B cell (primary cell): ENCODE measurements around the gene CPEB2. TPM values are rescaled to one million over a fixed set of nuclear protein-coding genes. Genes with fewer than 3 reads are reported as not detected.

Experiments
- ATAC-seq: fragments of 200-7000 bp; cut with Tn5 transposase; one replicate; pipeline ENCODE4 v1.10.0; 2021; ENCODE audit warnings: low read depth, mild to moderate bottlenecking, moderate number of reproducible peaks, moderate library complexity
- CTCF ChIA-PET: fragments of 350-600 bp; sonication (Branson Sonifier 250); formaldehyde crosslinking; loops from one replicate; lab custom pipeline; 2021; ENCODE audit warnings: antibody characterized with exemption, inconsistent platforms; lab: Charles Lee
- POLR2A ChIA-PET: fragments of 350-600 bp; sonication (Branson Sonifier 250); formaldehyde crosslinking; loops from one replicate; lab custom pipeline; 2021; ENCODE audit warnings: antibody characterized with exemption; lab: Charles Lee
- DNase-seq: peaks from one replicate; pipeline ENCODE4 v3.0.0; 2013
- H2AFZ ChIP-seq: 2 replicates; pipeline ENCODE4 v1.6.1; 2012; ENCODE audit warnings: mild to moderate bottlenecking, low read depth, low read length; ENCODE audit not compliant: insufficient read depth, poor library complexity, severe bottlenecking
- H3K27ac ChIP-seq, 2 donors: 1 replicate in 1 of 2; 2 replicates in 1 of 2; pipeline ENCODE4 v1.5.1; 2012 to 2013; ENCODE audit warnings: low read length in 2 of 2, mild to moderate bottlenecking in 2 of 2, moderate library complexity in 1 of 2
- H3K27me3 ChIP-seq, 4 experiments: fragments of 200-600 bp in 1 of 4; sonication (generic) in 1 of 4; replicated peaks in 1 of 4; 1 replicate in 2 of 4; 2 replicates in 2 of 4; pipeline versions ENCODE4 v1.6.1 to v1.7.0; 2013 to 2016; ENCODE audit warnings: low read length in 3 of 4, mild to moderate bottlenecking in 2 of 4, mixed read lengths in 1 of 4, moderate library complexity in 1 of 4; ENCODE audit not compliant: insufficient read depth in 4 of 4, control insufficient read depth in 3 of 4; ENCODE audit errors: control extremely low read depth in 1 of 4
- H3K36me3 ChIP-seq, 2 experiments: replicated peaks in 1 of 2; 1 replicate in 1 of 2; 2 replicates in 1 of 2; pipeline versions ENCODE4 v1.6.1 to v1.7.1; 2013; ENCODE audit warnings: low read length in 1 of 2; ENCODE audit not compliant: insufficient read depth in 2 of 2, control insufficient read depth in 1 of 2; ENCODE audit errors: control extremely low read depth in 1 of 2, extremely low read depth in 1 of 2
- H3K4me1 ChIP-seq, 2 donors: fragments of 200-600 bp in 1 of 2; sonication (generic) in 1 of 2; 1 replicate in 1 of 2; 2 replicates in 1 of 2; pipeline versions ENCODE4 v1.5.1 to v1.6.1; 2013 to 2017; ENCODE audit warnings: low read length in 2 of 2; ENCODE audit not compliant: control insufficient read depth in 2 of 2, insufficient read depth in 2 of 2
- H3K4me2 ChIP-seq: replicated peaks from 2 replicates; pipeline ENCODE3; 2012; ENCODE audit warnings: mild to moderate bottlenecking, low read depth, low read length; ENCODE audit not compliant: poor library complexity, severe bottlenecking
- H3K4me3 ChIP-seq, 5 experiments: fragments of 200-600 bp in 1 of 5; sonication (generic) in 1 of 5; 1 replicate in 3 of 5; 2 replicates in 2 of 5; pipeline versions ENCODE4 v1.5.1 to v1.7.0; 2011 to 2016; ENCODE audit warnings: low read length in 4 of 5, mild to moderate bottlenecking in 4 of 5, low read depth in 2 of 5, control low read depth in 1 of 5, moderate library complexity in 1 of 5; ENCODE audit not compliant: insufficient read depth in 1 of 5; ENCODE audit errors: control extremely low read depth in 1 of 5, extremely low read depth in 1 of 5
- H3K79me2 ChIP-seq: fragments of 200-600 bp; sonication (generic); one replicate; pipeline ENCODE4 v1.6.0; 2016; ENCODE audit warnings: low read length; ENCODE audit not compliant: control insufficient read depth, insufficient read depth
- H3K9ac ChIP-seq: fragments of 200-600 bp; sonication (generic); 2 replicates; pipeline ENCODE4 v1.6.1; 2017; ENCODE audit warnings: mild to moderate bottlenecking, low read length, moderate library complexity
- H3K9me3 ChIP-seq, 3 donors: one replicate each; pipeline versions ENCODE4 v1.6.1 to v1.7.1; 2013; ENCODE audit warnings: low read length in 2 of 3; ENCODE audit not compliant: control insufficient read depth in 2 of 3, insufficient read depth in 1 of 3; ENCODE audit errors: control extremely low read depth in 1 of 3
- H4K20me1 ChIP-seq: 2 replicates; pipeline ENCODE4 v1.6.0; 2012; ENCODE audit warnings: mild to moderate bottlenecking, low read length; ENCODE audit not compliant: insufficient read depth, control insufficient read depth, poor library complexity, severe bottlenecking
- H3K27ac Mint-ChIP-seq: one replicate; pipeline ENCODE4 v1.8.0; 2021; ENCODE audit warnings: mixed read lengths
- H3K27me3 Mint-ChIP-seq: one replicate; pipeline ENCODE4 v1.8.0; 2021; ENCODE audit warnings: mixed read lengths
- H3K4me1 Mint-ChIP-seq: one replicate; pipeline ENCODE4 v1.8.0; 2021; ENCODE audit warnings: mixed read lengths
- H3K4me3 Mint-ChIP-seq: one replicate; pipeline ENCODE4 v1.8.0; 2021; ENCODE audit warnings: mixed read lengths
- H3K9me3 Mint-ChIP-seq: one replicate; pipeline ENCODE4 v1.8.0; 2022; ENCODE audit warnings: mixed read lengths; ENCODE audit not compliant: insufficient read depth
- CTCF ChIP-seq: fragments of 200-600 bp; IDR thresholded peaks from one replicate; pipeline ENCODE4 v1.8.0; 2022; ENCODE audit warnings: antibody characterized with exemption, mild to moderate bottlenecking
- EZH2 ChIP-seq: IDR thresholded peaks from 2 replicates; pipeline ENCODE4 v1.6.1; 2012; ENCODE audit warnings: borderline replicate concordance, low read depth, mild to moderate bottlenecking, moderate library complexity, low read length; ENCODE audit not compliant: insufficient read depth, poor library complexity, severe bottlenecking
- WGBS: methylation state at CpG from one replicate; pipeline ENCODE4 v1.1.5; 2013; ENCODE audit warnings: missing lambda C conversion rate; ENCODE audit not compliant: insufficient coverage; 5-methylcytosine and 5-hydroxymethylcytosine counted together
- intact Hi-C: fragments of 100-400 bp; cut with micrococcal nuclease; formaldehyde crosslinking; loops from one replicate; pipeline ENCODE4 v1.10.0; 2022
- polyA plus RNA-seq: library from polyadenylated mRNA; depleted of rRNA; stranded (reverse); fragments of >200 nt; gene quantifications from 2 replicates; pipeline ENCODE4 v1.2.3, GENCODE V29; 2012
- total RNA-seq, 2 donors: library from RNA; stranded (reverse); fragments of 120-200 nt in 1 of 2; gene quantifications; 1 replicate in 1 of 2; 2 replicates in 1 of 2; pipeline versions ENCODE4 v1.2.3 to v1.2.4, GENCODE V29; 2013 to 2022

The CPEB2 gene
- total and polyA plus RNA-seq, 2 donors (not counting 1 experiment from before 2014, with no cell fraction given) = 3.2 to 18.0 TPM

DNA sequence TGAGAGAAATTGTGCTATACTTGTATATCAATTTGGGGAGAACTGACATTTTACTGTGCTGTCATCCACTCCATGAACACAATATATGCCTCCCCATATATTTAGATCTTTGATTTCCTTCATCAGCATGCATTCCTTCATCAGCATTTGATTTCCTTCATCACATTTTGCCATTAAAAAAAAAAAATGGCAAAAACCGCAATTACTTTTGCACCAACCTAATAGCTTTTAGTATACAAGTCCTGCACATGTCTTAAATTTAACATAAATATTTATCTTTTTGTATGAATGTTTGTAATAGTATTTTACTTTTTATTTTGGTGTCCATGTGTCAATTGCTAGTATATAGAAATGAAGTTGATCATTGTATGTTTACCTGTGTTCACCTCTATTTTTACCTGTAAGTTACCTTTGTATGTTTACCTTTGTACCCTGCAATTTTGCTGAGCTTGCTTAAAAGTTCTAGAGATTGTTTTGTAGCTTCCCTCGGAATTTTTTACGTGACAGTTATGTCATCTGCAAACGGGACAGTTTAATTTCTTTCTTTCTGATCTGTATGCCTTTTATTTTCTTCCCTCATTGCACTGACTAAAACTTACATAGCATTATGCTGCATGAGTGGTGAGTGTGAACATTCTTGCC is 86.2 kb downstream of the CPEB2 start:
- Histone ChIP-seq H4K20me1 (no peaks in the 10 kb centered on the region), H3K36me3 (no peaks in the 10 kb centered on the region), H2AFZ (no peak overlapping the region), H3K4me1 (no peaks in the 10 kb centered on the region), H3K9me3 (peaks cover 0 to 4% (median 0%) of the 10 kb centered on the region in 3 donors), H3K9ac (no peak overlapping the region), H3K4me2 (no peak overlapping the region), H3K27ac (no peak overlapping the region), H3K27me3 (no peaks in the 10 kb centered on the region), H3K79me2 (no peaks in the 10 kb centered on the region), H3K4me3 (no peak overlapping the region)
- Mint-ChIP-seq H3K4me1 (no peaks in the 10 kb centered on the region), H3K27me3 (no peaks in the 10 kb centered on the region), H3K27ac (no peak overlapping the region), H3K4me3 (no peak overlapping the region), H3K9me3 (no peaks in the 10 kb centered on the region)
- no CpG with 5 or more reads among the region's 4 CpGs for WGBS
- no peak for DNase-seq
- intact Hi-C loops = no loop called here
- no peak for ATAC-seq
- CTCF ChIA-PET = no interaction called here
- POLR2A ChIA-PET = no interaction called here
- TF ChIP-seq EZH2 (no peak), CTCF (no peak)

- Histone ChIP-seq H3K4me2 (no peak overlapping the region), H4K20me1 (no peaks in the 10 kb centered on the region), H3K9ac (no peak overlapping the region), H3K4me1 (no peaks in the 10 kb centered on the region), H3K79me2 (no peaks in the 10 kb centered on the region), H3K27me3 (no peaks in the 10 kb centered on the region), H3K9me3 (peaks cover 0 to 4% (median 0%) of the 10 kb centered on the region in 3 donors), H3K27ac (no peak overlapping the region), H3K36me3 (no peaks in the 10 kb centered on the region), H2AFZ (no peak overlapping the region), H3K4me3 (no peak overlapping the region)
- Mint-ChIP-seq H3K27ac (no peak overlapping the region), H3K9me3 (no peaks in the 10 kb centered on the region), H3K4me3 (no peak overlapping the region), H3K4me1 (no peaks in the 10 kb centered on the region), H3K27me3 (no peaks in the 10 kb centered on the region)
- TF ChIP-seq EZH2 (no peak), CTCF (no peak)
- intact Hi-C loops = no loop called here
- ATAC-seq (no peak), DNase-seq (no peak)
- WGBS = no CpG with 5 or more reads among the region's 3 CpGs
- ChIA-PET POLR2A (no interaction called here), CTCF (no interaction called here)
These were observed 87.7 kb downstream of the CPEB2 start for GRCh38 chr4:15089979-15090378.
